Eye (tissue), 1 donor: ENCODE measurements around the gene BNC2.

ENCODE experiments used
- DNase-seq: peaks from one replicate; pipeline ENCODE4 v3.0.0-alpha.2; 2015

Gene BNC2

DNA sequence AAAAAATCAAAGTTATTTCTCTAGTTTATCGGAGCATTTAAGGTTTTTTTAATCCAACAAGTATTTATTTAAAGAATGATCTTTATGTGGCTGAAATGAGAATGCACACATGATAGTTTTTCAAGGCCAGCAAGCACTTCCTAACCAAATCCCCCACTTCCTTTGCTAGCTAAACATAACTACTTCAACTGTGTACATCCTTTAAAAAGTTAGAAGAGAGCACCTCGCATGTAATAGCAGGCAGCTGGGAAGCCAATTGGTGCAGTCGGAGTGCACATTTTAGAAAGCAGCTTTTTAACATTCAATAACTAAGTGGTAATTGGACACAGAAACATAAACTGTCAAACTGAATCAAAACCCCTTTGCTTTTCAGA lies 245.7 kb downstream of the BNC2 start:
- DNase-seq = peak; percentile 29

DNA sequence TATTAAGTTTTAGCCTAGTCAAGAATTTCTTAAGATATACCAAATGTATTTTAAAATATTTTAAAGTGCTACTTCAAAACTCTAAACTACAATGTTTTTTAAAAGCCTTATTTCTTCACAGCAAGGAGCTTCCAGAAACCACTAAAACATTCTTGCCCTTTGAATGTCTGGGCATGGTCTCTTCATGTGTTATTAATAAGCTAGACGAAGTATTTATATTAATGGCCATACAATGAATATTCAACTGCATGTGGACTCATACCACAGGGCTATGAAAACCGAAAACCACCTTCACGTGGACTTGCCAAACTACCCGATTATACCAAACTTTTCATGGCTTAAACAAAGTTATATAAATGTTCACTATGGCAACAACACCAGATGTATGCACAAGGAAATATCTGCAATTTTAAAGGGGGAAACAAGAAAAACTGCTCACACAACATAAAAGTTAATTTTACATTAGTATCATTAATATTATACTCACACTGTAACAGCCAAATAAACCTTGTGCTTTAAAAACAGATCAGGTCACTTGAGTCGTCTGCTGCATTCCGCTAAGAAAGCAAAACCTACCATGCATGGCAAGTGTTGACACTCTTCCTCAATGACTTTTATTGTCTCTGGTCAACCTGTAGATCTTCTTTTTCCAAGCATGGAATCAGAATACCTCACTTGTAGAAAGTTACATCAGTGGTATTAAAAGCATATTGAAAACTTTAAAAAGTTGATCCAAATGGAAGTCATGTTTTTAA lies 246.3 kb downstream of the BNC2 start:
- no peak for DNase-seq

DNA sequence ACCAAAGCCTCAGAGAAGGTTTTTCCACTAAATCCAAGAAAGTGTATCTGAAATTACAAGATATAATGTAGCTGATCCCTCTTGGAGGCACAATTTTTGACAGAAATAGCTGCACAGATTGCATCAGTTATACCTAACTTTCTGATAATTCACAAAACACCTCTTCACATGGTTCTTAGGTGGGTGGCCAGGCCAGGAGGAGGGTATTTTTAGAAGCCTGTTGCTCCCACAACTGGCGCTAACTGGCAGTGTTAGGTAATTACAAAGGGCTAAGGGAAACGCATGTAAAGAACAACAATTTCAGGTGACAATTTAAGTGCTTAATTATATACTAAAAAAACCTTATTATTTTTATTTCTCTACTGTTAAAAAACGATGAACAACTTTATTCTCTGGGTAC lies 247.9 kb downstream of the BNC2 start:
- DNase-seq = no peak

DNA sequence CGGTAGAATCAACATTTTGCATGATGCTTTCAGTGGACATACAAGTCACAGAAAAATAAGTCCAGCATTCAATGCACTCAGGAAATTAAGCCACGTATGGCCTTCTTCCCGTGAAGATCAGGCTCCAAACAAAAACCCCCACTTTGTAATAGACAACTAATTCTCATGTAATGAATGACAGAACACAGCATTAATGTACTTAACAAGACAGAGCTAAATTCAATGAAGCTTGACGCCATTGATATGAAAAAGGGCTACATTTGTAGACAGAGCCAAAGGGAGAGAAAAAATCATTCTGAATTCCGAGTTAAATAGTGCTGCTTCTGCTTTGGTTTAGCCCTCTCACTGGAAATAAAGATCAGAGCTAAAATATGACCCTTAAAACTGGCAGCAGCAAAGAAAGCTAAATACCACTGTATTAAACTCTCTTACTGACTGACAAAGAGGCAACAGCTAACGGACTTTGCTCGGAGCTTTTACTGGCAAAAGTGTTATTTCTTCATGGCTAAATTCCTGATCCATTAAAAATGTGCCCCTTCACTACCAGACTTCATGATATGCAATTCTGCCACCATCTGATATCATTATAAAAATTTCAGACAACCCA lies 250.5 kb downstream of the BNC2 start:
- peak; percentile 47 for DNase-seq

DNA sequence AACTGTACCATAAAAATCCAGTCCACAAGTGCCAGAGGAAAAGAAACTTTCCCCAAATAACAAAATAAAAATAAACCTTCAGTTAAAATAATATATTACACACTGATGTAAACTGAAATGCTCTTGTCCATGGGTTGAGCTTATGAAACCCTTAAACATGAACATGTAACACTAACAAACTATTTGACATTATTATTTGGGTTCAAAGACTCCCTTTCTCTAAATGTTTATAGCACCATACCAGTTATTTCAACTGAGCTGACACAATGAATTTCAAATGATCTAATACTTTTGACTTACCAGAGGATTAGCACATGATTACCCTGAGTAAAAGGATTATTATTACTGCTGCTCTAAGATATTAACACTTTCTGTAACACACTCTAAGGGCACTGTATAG lies 251.1 kb downstream of the BNC2 start:
- no peak for DNase-seq

DNA sequence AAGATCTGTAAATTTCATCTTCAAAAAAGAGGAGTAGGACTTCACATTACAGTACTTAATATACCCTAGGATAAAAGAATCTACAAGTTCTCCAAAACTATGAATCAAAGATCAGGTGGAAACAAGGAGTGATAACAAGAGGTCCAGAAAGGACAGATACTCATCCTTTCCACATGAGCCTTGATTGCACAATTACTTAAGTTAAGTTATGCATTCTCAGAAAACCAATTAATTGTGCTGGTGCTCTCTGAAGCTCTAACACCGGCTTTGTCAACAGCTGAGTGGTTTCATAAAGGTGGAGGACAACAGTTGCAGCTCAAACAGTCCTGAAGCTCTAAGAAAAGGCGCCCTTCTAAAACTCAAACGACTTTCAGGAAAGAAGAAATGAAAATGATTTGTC lies 251.9 kb downstream of the BNC2 start:
- DNase-seq = no peak

DNA sequence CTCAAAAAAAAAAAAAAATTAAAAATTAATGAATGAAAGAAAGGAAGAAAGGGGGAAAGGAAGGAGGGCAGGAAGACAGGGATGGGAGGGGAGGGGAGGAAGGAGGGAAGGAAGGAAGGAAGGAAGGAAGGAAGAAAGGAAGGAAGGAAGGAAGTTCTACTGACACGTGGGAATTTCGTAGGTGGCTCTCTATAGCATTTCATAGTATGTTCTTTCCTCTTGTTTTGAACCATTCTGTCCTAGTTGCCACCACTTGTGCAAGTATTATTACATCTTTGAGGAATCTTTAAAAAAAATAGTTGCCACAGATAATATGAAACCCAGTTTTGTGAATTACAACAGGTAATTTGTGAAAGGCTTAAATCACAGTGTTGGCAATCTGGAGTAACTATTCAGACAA lies 253.8 kb downstream of the BNC2 start:
- no peak for DNase-seq

DNA sequence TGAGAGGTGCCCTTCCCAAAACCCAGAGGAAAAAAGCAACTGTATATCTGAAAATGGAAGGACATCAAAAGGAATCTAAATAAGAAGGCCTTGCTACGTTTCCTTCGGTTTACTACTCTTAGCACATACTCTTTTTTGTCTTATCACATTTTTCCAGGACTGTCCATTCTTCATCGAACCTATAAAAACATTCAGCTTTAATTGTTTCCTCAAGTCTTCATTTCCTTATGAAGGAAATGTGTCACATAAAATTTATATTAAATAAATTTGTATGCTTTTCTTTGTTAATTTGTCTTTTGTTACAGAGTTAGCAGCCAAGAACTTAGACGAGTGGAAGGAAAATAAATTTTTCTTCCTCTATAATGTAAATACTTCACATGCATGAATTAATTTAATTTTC lies 255.0 kb downstream of the BNC2 start:
- DNase-seq = no peak

DNA sequence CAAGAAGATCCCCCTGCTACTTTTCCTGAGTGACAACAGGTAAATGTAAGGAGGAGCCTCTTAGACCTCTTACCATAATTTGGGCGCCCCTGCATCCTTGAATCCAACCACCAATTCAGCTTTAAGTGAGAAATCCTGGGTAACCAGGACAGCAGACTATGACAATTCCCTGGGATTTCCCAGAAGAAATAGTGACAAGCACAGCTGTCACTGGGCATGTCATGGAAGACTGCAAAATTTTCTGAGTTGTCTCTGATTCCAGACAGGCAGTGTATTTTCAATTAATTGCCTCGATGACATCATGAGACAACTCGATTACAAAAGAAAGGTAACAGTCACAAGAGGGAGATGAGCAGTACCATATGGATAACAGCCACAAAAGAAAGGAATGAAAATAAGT lies 256.9 kb downstream of the BNC2 start:
- no peak for DNase-seq

DNA sequence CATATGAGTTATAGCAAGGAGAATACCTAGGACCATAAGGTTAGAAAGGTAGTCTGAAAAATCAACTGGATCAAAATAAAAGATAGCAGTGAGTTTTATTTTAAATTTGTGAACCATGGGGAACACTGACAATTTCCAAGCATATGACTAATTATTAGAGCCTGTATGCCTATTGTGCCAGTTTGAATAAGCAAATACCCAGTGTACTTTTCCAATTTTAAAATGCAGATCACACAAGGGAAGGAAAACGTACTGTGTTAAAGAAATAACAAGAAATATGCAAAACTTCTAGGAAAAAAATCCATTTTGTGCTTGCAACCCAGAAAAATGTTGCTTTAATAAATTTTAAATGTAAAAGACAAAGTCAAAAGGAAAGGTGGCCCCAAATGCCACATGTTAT lies 257.4 kb downstream of the BNC2 start:
- no peak for DNase-seq

DNA sequence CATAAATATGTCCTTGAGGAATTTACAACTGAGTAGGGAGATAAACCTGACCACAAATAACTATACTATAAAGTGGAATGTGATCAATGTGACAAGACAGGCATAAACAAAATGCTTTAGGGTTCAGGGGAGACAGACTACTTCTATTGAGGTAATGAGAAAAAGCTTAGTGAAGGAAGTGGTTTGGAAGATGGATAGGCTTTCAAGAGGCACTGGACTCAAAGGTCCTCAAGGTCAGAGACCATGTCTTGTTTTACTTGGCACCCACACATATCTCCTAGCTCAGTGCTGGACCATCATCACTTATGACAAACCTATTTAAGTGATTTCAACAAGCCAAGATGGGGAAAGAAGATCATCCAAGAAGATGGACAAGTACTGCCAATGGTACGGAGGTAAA lies 257.8 kb downstream of the BNC2 start:
- peak; percentile 55 for DNase-seq

DNA sequence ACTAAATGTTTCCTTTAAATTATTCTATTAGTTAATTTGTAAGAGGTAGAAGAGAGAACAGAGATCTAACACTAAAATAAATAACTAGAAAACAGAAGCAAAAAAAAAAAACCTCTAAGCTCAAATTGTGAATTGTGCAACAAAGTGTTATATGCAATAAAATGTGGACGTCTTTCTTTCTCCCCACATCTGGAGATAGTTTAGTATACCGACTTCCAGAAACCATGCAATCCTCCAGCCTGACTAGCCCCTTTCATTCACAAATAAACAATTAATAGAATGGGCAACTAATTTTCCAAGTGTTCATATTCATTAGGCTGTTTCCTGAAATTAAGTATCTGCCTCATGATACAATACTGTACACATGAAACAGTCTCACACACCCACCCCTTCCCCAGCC lies 258.5 kb downstream of the BNC2 start:
- no peak for DNase-seq

DNA sequence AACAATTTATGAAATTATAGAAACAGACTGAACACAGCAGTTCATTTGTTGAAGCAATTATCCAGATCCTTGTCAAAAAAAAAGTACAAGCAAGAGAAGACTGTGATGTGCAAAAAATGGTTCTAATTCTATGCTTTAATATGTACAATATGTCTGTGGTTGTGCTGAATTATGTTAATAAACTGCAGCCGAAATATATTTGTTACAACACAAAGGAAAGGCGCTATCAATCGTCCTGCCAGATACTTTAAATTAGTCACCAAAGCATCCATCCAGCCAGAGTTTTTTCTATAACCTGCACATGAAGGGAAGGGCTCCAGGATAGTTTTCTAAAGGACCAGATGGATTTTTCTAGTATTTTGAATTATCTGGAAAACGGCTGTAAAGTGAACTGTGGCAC lies 259.5 kb downstream of the BNC2 start:
- DNase-seq = no peak

DNA sequence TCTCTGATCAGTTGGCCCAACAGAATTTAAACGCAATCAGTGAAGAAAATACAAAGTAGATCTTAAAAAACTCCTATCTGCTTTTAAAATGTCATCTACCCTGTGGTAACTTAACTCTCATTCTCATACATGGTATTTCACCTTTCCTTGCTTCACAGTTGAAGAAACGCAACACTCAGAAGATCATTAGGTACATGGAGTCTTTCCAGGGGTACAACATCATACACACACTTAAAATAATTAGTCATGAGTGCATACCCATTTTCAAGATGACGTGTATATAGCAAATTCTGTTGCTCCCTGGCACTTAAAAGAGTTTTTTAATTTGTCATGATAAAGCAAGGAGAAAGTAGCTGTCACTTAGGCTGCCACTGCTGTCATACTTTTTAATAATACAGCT lies 259.9 kb downstream of the BNC2 start:
- no peak for DNase-seq

DNA sequence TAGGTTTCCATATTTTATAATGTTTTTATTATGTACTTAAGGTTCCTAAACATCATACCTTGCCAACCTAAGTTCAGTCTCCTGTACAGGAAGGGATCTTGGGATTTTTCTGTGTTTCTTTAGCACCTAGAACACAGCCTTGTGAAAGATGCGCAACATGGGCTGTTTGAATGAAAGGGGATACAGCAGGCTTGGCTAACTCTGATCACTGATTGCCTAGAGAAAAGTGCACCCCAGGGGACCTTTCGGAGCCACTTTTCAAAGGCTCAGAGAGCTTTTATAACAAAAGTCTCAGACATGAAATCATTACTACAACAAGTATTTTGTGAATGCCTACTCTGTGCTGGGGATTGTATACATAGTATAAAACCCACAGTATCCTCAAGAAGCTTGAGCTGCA lies 261.6 kb downstream of the BNC2 start:
- DNase-seq = no peak

DNA sequence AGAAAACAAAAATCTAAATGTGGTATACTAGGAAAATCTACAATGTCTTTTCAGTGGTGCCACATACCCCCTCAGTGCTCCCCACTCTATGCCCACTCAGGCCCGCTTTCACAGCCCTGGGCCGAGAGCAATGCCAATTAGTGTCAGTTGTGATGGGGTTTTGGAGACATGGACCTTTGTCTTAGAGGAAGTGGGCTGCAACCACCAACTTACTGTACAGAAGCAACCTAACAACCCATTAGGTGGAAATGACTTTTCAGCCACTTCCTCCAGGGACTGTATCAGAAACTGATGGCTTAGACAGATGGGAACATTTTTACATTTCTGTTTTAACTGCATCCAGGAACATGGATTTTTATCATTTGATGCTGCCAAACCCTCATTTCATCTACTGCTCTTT lies 268.0 kb downstream of the BNC2 start:
- no peak for DNase-seq

DNA sequence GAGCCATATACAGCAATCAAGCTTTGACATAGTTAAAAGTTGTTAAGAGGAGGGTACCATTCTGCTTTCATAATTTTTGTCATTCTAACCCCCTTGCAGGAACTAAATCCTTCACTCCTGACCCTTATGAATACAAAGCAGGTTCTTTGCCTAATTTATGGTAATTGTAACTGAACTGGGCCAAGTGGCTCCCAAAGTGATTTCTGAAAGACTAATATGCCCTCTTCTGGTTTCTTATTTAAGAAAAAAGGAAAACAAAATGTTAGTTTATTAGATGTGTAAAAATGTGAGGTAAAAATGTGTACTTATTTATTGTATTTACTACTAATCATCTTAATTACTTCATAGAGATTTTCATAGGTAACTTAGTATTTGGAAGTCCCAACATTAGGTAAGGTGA lies 268.5 kb downstream of the BNC2 start:
- no peak for DNase-seq

DNA sequence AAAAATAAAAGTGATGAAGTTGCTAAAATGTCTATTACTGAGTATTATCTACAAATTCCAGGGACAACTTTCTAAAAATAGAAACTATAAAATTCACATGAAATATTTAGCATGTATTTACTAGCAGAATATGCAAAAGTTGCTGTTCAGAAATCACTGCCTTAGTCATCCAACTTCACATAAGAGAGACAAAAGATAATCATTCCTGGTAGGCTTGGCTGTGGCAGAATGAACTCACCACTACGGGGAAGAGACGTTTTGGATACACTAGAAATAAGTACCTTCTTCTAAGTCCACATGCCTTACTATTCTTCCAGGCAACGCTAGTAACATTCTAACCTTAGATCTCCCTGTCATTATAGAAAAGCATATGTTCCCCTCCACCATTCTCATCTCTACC lies 272.2 kb downstream of the BNC2 start:
- DNase-seq = no peak

DNA sequence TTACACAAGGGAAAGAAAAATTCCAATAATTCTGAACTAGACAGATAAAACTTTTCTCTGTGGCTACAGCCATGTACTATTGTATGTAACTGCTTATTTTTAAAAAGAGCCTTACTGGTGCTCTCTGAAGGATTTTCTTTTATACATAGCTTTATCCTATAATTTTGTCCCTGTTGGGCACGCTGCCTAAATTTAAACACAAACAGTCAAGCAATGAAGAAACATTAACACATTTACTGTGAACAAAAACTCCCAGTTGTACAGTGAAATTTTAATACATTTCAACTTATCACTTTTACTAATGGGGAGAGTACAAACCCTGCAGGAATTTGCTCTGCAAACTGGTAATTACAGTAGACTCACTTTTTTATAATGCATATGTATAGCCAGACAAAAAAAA lies 273.3 kb downstream of the BNC2 start:
- DNase-seq = no peak

DNA sequence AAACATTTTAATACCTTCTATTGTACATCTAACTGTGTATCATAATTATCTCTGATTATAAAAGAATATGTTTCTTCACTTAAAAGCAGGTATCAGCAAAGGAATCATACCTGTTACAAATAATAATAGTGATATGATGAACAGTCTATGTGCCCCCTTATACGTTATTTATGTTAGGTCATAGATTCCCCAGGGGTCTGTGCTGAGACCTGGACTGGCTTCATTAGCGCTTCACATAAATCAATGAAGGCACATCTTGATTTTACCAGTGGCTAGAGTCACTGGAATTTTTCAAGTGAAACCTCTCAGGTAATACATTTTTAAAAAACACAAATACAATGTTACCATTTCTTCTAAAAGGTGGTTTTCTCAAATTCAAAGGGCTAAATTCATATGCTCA lies 275.2 kb downstream of the BNC2 start:
- DNase-seq = no peak

DNA sequence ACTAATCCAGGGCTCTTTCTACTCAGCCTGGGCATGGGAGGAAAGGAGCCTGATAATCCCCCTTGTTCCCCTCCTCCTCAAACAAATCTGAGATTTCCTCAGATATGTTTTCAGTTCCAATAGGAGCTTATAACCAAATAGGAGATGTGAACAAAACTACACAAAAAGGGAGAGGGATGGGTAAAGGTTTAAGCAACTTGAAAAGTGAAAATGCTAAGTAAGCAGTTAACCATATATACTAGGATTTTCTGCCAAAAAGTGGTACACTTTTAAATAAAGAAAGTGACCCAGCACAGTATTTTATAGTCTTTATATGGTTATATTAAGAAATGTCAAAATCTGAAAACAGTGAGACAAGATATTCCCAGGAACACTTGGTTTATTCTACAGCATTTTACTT lies 275.7 kb downstream of the BNC2 start:
- DNase-seq = no peak

DNA sequence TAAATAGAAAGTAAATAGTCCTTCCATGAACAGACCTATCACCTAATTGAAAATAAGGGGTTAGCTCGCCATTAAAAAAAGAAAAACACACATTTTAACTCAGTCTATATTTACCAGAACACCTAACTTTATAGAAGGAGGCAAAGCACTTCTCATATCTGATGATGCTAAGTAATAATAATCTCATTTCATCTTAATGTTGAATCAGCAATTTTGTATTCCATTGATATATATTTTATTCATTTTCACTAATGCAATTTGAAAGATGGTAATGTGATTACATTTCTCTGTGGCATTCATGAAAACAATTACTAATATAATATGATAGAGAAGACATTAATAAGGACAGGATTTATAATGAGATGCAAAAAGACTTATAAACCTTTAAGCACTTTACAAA lies 276.7 kb downstream of the BNC2 start:
- no peak for DNase-seq

DNA sequence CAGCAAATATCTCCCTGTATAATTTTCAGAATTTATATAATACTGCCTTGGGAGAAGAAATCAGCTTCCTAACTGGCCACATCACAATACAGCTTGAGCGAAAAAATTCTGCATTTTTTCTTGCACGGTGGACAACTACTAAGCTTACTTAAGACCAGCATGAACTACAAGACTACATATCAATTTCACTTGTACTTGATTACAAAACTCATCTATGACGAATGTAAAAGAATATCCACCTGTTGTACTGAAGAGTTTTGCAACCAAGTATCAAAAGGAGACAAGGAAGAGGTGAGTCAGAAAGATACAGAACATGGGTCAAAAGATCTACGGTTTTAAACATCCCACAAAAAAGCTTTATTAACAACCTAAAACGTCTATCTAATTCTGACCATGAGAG lies 279.4 kb downstream of the BNC2 start:
- DNase-seq = no peak

DNA sequence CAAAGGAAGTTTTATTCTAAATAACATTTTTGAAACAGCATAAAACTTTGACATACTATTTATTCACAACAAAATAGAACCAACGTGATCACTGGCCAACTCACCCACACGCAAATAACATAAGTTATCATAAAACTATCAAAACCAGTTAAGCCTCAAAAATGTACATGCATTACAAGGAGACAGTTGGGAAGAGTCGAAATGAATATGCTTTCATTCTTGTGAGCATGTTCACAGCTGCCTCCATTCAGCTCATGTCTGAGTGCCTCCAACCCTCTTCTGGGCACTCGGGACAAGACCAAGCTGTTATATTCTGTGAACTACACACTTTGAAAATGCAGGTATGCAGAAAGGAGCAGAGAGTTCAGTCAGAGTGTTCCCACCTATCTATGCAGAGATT lies 284.9 kb downstream of the BNC2 start:
- no peak for DNase-seq

DNA sequence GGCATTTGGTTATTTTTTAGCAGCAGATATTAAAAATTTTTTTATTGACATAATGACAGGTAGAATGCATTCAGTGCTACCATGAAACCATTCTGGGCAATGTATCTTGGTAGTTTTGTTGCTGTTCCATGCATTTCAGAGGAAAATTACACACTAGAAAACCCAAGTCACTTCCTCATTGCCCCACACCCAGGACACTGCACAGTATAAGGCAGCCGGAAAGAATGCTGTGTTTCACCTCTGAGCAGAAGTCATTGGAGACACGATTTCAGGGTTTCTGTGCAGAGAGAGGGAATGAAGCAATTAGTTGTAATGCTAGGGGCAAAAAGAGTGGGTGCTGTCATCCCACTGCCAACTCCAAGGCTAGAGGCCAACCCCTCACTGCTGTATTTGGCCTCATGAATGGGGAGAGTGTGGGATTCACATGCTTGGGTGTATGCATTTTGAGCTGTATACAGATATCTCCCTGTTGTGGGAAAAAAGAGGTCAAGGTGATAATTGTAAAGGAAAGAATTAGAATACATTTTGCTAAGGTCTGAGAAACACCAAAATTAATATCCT lies 290.5 kb downstream of the BNC2 start:
- no peak for DNase-seq
